ENCODE results near the gene CREG1. TPM values are rescaled to one million over a fixed set of nuclear protein-coding genes. Genes with fewer than 3 reads are reported as not detected.

The CREG1 gene
- polyA plus RNA-seq, 1 experiment, result 27.5 TPM

DNA sequence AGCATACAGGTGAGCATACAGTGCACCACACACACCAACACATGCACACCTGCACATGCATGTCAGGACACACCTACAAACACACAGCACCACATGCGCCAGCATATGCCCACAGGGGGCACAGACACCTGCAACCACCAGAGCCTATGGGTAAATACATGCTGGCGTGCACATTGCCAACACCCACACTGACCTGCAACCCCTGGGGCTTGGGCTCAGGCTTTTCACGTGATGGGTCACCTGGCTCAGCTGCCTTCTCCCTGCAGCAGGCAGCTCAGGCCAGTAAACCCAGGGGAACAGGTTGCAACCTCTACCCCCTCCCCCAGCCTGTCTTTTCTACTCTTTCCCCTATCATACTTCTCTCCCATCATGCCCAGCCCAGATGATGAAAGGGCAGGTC lies 43.3 kb downstream of the CREG1 start:
- H3K27me3 ChIP-seq (ENCODE audit: control insufficient read depth, insufficient read depth, low read length), result peaks cover 3% of the 10 kb centered on the region; the same call in 1 of the 2 replicates
- H3K4me3 ChIP-seq (ENCODE audit: low read depth, low read length), result no peak overlapping the region
- DNase-seq (ENCODE audit: low read depth), result no peak
- no peaks in the 10 kb centered on the region for H3K36me3 ChIP-seq (ENCODE audit: control insufficient read depth, insufficient read depth, low read length)
- ChIA-PET POLR2A (no interaction called here), CTCF (interaction anchor here (0.9 kb wide), 1 partner anchor 759 kb away, joined by 3 read pairs; no protein-coding TSS in a partner anchor)
- TF ChIP-seq, protein P1, sequence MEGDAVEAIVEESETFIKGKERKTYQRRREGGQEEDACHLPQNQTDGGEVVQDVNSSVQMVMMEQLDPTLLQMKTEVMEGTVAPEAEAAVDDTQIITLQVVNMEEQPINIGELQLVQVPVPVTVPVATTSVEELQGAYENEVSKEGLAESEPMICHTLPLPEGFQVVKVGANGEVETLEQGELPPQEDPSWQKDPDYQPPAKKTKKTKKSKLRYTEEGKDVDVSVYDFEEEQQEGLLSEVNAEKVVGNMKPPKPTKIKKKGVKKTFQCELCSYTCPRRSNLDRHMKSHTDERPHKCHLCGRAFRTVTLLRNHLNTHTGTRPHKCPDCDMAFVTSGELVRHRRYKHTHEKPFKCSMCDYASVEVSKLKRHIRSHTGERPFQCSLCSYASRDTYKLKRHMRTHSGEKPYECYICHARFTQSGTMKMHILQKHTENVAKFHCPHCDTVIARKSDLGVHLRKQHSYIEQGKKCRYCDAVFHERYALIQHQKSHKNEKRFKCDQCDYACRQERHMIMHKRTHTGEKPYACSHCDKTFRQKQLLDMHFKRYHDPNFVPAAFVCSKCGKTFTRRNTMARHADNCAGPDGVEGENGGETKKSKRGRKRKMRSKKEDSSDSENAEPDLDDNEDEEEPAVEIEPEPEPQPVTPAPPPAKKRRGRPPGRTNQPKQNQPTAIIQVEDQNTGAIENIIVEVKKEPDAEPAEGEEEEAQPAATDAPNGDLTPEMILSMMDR (IDR thresholded peaks at IDR 0.05; ENCODE audit: insufficient read depth, low read depth, low read length), result no peak

DNA sequence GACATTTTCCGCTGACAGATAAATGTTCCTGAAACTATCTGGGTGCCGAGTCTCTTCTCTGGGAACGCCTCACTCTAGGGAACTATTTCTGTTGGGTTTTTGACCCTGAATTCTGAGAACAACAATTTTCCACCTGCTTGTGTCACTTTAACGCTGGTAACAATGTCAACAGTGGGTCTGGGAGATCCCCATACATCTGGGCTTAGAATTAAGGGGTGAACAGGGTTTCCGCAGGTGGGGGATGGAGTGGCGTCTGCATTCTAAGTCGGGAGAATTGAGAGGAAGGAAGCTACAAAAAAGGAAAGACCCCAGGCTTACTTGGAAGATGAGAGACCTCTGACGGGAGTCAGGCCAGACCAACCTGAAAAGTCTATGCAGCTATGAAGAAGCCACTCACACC lies 44.0 kb downstream of the CREG1 start:
- peaks cover 3% of the 10 kb centered on the region; the same call in 1 of the 2 replicates for H3K27me3 ChIP-seq (ENCODE audit: control insufficient read depth, insufficient read depth, low read length)
- no peak for DNase-seq (ENCODE audit: low read depth)
- no peaks in the 10 kb centered on the region for H3K36me3 ChIP-seq (ENCODE audit: control insufficient read depth, insufficient read depth, low read length)
- H3K4me3 ChIP-seq (ENCODE audit: low read depth, low read length), result no peak overlapping the region
- TF ChIP-seq, protein P1 (IDR thresholded peaks at IDR 0.05; ENCODE audit: insufficient read depth, low read depth, low read length), result no peak
- ChIA-PET POLR2A (no interaction called here), CTCF (no interaction called here)

DNA sequence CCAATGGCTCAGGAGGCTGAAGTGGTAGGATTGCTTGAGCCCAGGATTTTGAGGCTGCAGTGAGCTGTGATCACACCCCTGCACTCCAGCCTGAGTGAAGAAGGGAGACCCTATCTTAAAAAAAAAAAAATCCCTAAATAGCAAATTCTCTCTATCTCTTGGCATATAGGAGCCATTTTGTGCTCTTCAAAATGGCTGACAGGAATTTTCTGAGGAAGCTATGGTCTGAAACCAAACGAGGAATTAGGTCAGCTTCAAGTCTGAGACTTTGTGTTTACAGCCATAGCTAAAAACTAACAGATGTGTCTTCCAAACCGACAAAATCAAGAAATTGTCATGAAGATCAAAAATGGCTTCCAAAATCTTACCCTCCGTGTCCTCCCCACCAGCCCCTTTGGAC lies 45.8 kb downstream of the CREG1 start:
- CTCF ChIA-PET, result interaction anchor here (0.6 to 1.3 kb wide), 3 partner anchors 23 to 775 kb away, joined by 3 to 6 read pairs (median 3); no protein-coding TSS in a partner anchor
- H3K4me3 ChIP-seq (ENCODE audit: low read depth, low read length), result no peak overlapping the region
- H3K27me3 ChIP-seq (ENCODE audit: control insufficient read depth, insufficient read depth, low read length), result peaks cover 8% of the 10 kb centered on the region
- POLR2A ChIA-PET, result no interaction called here
- TF ChIP-seq, protein P1 (IDR thresholded peaks at IDR 0.05; ENCODE audit: insufficient read depth, low read depth, low read length), result no peak
- DNase-seq (ENCODE audit: low read depth), result no peak
- no peaks in the 10 kb centered on the region for H3K36me3 ChIP-seq (ENCODE audit: control insufficient read depth, insufficient read depth, low read length)

DNA sequence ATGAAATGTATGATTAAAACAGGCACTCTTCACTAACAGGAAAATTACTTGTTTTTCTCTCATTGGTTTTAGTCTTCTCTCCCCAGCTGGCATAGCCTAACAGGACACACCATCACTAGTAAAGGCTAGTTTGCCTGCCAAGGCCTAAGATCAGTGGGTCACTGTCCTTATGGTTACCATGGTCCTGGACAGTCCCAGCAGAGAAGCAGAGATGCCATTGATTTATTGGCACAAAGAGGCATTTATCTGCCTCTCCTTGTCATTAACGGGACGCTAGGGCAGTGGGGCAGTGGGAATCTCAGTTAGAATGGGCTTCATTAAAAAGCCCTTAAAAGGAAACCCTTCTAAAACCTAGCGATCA lies 49.1 kb downstream of the CREG1 start:
- ChIA-PET POLR2A (no interaction called here), CTCF (interaction anchor here (2.1 kb wide), 1 partner anchor 30 kb away, joined by 6 read pairs; no protein-coding TSS in a partner anchor)
- TF ChIP-seq, protein P1 (IDR thresholded peaks at IDR 0.05; ENCODE audit: insufficient read depth, low read depth, low read length), result no peak
- Histone ChIP-seq H3K27me3 (ENCODE audit: control insufficient read depth, insufficient read depth, low read length) (peaks cover 7% of the 10 kb centered on the region), H3K36me3 (ENCODE audit: control insufficient read depth, insufficient read depth, low read length) (no peaks in the 10 kb centered on the region), H3K4me3 (ENCODE audit: low read depth, low read length) (no peak overlapping the region)
- no peak for DNase-seq (ENCODE audit: low read depth)

DNA sequence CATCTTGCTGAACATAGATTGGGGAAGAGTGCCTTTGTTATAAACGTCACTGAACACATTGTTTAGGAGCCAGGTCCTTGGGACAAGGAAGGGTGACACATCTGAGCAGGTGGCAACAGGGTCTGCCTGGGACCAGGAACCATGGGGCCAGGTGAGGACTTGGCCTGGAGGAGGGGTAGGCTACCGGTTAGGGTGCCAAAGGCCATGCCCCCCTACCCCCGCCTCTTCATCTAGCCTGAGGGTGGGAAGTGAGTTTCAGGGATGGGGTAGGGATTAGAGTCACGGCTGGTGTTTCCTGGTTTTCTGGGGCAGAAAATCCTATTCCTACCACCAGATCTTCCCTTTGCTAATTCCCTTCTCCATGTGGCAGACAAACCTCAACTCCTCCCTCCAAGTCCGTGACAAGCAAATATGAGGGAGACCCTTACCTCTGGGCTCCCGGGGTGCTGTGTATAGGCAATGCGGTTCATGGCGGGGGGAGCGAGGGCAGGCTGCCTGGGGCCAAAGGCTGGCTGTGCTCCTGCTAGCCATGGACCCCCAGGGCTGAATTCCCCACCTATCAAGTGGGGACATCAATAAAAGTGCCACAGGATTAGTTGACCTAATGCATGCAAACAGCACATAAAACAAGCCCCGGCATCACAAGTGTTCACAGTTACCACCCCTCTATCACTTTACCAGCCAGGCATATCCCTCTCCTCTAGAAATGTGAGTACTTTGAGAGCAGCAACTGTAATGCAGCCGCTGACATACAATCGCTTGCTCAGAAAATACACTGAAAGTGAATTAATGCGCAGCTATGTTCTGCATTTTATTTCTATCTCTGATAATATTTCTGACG lies 49.7 kb downstream of the CREG1 start:
- peaks cover 7% of the 10 kb centered on the region for H3K27me3 ChIP-seq (ENCODE audit: control insufficient read depth, insufficient read depth, low read length)
- TF ChIP-seq, protein P1 (IDR thresholded peaks at IDR 0.05; ENCODE audit: insufficient read depth, low read depth, low read length), result no peak
- no peak for DNase-seq (ENCODE audit: low read depth)
- POLR2A ChIA-PET, result no interaction called here
- no peak overlapping the region for H3K4me3 ChIP-seq (ENCODE audit: low read depth, low read length)
- H3K36me3 ChIP-seq (ENCODE audit: control insufficient read depth, insufficient read depth, low read length), result no peaks in the 10 kb centered on the region
- CTCF ChIA-PET, result interaction anchor here (2.1 kb wide), 1 partner anchor 30 kb away, joined by 6 read pairs; no protein-coding TSS in a partner anchor

All from BJ (cell line).